GM19455 (cell line): ENCODE measurements around the gene NEUROG2.
"Not testable (repeated sequence)": the region's sequence is repeated elsewhere in the genome, so short reads cannot be mapped to it uniquely, and the experiment has no call there.

Experiments used
- ATAC-seq: cut with Tn5 transposase; IDR thresholded peaks from one replicate; pipeline ENCODE4 v1.9.1; 2021; ENCODE audit not compliant: unreplicated experiment

NEUROG2 gene

GRCh38 chr4:112516066-112516470 is at the start of gene NEUROG2:
Gene NEUROG2, minus strand, starts transcription at chr4:112516180. Its CDS starts 705 bp downstream, at chr4:112515475.
- no peak for ATAC-seq

DNA sequence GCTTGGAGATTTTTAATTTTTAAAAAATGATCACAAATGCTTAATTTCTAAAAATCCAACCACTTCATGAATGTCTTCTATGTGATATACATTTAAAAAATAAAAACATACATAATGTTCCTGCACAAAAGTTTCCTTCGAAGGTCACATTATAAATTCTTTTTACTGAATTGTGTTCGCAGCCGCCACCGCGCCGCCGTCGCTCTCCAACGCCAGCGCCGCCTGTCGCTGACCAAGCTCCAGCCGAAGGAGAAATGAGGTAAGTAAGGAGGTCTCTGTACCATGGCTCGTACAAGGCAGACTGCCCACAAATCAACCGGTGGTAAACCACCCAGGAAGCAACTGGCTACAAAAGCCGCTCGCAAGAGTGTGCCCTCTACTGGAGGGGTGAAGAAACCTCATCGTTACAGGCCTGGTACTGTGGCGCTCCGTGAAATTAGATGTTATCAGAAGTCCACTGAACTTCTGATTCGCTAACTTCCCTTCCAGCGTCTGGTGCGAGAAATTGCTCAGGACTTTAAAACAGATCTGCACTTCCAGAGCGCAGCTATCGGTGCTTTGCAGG is 48.8 kb upstream of the NEUROG2 start:
- ATAC-seq: no peak

DNA sequence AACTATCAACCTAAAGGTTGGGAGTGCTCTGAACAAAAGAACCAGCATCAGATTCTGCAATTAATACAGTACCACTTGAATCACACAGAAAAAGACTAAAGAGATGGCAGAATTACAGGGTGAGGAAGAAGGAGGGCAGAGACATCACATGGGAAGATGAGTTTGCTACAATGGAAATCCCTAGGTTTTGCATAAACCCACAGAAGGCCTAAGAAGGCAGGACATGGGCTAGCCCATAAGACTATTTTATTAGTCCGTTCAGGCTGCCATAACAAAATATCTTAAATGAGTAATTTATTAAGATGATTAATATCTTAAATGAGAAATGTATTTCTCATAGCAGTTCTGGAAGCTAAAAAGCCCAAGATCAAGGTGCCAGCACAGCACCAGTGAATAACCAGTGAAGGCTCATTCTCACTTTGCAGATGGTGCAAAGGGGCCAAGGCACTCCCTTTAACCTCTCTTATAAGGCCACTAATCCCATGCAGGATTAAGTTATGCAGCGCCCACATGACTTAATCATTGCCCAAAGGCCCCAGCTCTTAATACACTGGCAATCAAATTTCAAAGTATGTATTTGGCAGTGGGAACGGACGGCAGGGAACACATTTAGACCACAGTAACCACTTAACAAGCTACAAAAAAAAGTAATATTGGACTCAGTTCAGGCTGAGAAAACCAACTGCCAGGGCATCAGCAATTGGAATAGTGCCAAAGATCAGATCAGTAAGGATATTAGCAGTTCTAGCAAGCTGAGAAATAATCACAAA is 47.6 kb upstream of the NEUROG2 start:
- no peak for ATAC-seq

GRCh38 chr4:112562254-112562879 is 46.4 kb upstream of the NEUROG2 start:
- ATAC-seq: no peak

DNA sequence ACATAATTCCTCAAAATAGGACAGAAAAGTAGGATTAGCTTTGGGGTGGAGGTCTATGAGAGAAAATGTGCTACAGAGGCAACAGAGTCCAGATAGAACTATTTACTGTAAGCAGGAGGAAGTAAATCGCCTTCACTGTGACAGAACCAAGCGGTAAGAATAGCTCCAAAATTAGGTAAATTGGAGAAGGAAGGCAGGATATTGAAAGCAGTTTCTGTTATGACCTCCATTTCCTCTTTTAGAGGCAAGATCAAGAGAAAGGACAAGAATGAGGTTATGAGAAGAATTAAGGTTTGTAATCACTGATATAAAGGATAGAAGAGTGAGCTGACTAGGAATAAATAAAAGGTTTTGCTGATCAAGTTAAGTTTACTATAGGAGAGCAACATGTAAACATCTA is 44.1 kb upstream of the NEUROG2 start:
- no peak for ATAC-seq

DNA sequence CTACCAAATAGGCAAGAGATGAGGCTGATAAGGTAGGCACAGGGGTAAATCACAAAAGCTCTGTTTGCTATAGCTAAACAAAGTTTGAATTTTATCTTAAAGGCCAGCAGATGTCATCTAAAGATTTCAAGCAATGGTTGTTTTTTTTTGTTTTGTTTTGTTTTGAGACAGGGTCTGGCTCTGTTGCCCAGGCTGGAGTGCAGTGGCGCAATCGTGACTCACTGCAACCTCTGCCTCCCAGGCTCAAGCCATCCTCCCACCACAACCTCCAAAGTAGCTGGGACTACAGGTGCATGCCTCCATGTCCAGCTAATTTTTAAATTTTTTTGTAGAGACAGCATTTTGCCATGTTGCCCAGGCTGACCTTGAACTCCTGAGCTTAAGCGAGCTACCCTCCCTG is 43.1 kb upstream of the NEUROG2 start:
- no peak for ATAC-seq

- no peak for ATAC-seq
Observed at GRCh38 chr4:112557676-112558411, 41.9 kb upstream of the NEUROG2 start.

GRCh38 chr4:112554271-112554670 is 38.3 kb upstream of the NEUROG2 start:
- not testable (repeated sequence) for ATAC-seq

DNA sequence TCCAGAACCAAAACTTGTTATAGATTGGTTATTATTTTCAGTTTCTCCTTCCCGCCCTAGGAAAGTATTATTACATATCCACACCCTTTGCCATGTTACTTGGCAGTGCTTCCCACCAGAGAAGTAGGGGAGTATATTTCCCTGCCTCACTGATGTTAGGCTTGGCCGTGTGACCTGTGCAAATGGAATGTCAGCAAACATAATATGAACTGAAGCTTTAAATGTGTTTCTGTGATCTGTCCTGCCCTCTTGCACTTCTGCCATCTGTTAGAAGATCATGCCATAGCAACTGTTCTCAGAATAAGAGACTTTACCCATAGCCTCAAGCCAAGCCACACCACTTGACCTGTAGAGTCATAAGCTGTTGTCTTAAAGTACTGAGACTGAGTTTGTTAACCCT is 36.7 kb upstream of the NEUROG2 start:
- ATAC-seq: no peak

- no peak for ATAC-seq
Observed at GRCh38 chr4:112550728-112551127, 34.7 kb upstream of the NEUROG2 start.

- ATAC-seq: no peak
Observed at GRCh38 chr4:112546476-112546875, 30.5 kb upstream of the NEUROG2 start.

- ATAC-seq: no peak
Observed at GRCh38 chr4:112545346-112545745, 29.4 kb upstream of the NEUROG2 start.

- no peak for ATAC-seq
Observed at GRCh38 chr4:112540695-112541094, 24.7 kb upstream of the NEUROG2 start.

DNA sequence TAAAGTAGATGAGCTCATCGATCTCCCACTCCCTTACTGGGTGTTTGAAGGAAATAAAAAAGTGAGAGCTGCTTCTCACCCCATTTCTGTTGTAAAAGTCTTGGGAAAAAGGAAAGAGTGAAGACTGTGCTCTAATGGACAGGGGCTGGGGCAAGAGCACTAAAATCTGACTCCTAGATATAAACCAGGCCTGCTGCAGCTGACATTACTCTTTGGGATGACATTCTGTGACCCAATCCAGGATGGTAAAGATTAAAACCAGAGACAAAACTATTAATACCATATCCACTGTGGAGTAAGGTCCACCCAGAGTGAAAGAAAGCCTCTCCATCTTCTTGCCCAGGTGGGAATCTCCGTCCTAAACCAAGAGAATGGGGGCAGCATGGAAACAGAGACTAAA is 20.1 kb upstream of the NEUROG2 start:
- no peak for ATAC-seq

- ATAC-seq: no peak
Observed at GRCh38 chr4:112532267-112532666, 16.3 kb upstream of the NEUROG2 start.

GRCh38 chr4:112531146-112531545 is 15.2 kb upstream of the NEUROG2 start:
- no peak for ATAC-seq

GRCh38 chr4:112526061-112526460 is 10.1 kb upstream of the NEUROG2 start:
- ATAC-seq: no peak

DNA sequence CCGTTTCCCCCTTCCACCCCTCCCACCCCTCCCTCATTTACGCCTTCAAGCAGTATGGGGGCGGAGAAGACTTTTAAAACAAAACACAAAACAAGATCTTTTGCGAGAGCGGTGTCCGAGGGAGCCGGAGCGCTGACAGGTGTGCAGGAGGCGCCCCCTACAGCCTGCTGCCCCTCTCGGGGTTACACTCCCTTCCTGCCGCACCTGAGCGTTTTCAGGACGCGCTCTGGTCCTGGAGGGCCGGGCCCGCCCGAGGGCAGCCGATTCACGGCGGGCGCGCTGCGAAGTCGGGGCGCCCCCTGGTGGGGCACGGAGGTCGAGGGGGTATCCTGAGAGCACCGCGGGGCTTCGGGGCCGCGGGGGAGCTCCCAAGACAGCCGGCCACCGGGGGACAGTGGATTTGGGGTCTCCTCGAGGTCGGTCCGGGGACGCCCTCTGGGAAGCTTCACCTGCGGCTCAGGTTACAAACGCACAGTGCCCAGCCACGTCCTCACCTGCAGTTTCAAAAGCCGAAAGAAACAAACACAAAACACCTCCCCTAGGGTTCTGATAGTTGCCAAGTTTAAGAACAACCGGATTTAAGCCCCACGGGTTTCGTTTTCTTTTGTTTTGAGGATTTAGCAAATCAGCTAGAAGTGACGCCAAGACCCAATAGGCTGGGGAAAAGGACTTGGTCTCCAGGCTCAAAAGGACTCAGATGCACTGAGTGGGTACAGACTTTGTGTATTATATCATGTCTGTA is 8.0 kb upstream of the NEUROG2 start:
- ATAC-seq: peak; percentile 76

- peak; percentile 41 for ATAC-seq
Observed at GRCh38 chr4:112523008-112523721, 7.2 kb upstream of the NEUROG2 start.

- ATAC-seq: not testable (repeated sequence)
Observed at GRCh38 chr4:112522431-112522830, 6.5 kb upstream of the NEUROG2 start.
